ENCODE measurements around the gene PTPRN2. TPM values are rescaled to one million over a fixed set of nuclear protein-coding genes. Genes with fewer than 3 reads are reported as not detected.

Gene PTPRN2
- total RNA-seq, 1 donor from 2014 or later = 15.4 TPM

DNA sequence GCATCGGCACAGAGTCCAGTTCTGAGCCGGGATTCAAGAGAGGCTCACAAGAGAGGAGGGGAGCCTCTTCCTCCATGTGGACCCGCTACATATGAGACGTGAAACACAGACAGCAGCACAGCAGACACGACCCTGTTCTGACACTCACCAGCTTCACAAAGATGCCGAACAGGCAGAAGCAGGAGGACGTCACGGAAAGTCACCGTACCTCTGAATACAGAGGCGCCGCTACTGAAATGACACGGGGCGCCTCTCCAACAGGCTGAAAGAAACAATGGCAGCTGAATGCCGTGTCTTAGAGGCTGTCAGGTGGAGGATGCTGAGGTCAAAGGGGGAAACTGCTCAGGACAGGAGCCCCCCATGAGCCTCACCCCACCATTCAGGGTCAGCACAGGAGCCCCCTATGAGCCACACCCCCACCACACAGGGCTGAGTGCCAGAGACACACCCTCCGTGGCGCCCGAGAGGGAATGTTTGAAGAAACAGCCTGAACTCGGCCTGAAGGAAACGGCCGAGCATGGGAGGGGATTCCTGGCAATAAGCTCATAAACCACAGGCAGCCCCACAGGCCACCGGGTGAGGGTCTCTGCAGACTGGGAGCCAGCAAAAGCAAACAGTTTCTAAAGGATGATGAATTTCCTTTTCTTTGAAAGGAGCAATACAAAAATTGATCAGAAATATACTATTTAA is 510.3 kb downstream of the PTPRN2 start:
- H3K27me3 Mint-ChIP-seq = no peaks in the 10 kb centered on the region
- H3K36me3 Mint-ChIP-seq = no peaks in the 10 kb centered on the region
- DNase-seq (ENCODE audit: extremely low spot score, unreplicated experiment) = no peak
- H3K4me3 Mint-ChIP-seq = no peak overlapping the region
- no peaks in the 10 kb centered on the region for H3K9me3 Mint-ChIP-seq
- no peak overlapping the region for H3K27ac Mint-ChIP-seq
- TF ChIP-seq, protein P1, sequence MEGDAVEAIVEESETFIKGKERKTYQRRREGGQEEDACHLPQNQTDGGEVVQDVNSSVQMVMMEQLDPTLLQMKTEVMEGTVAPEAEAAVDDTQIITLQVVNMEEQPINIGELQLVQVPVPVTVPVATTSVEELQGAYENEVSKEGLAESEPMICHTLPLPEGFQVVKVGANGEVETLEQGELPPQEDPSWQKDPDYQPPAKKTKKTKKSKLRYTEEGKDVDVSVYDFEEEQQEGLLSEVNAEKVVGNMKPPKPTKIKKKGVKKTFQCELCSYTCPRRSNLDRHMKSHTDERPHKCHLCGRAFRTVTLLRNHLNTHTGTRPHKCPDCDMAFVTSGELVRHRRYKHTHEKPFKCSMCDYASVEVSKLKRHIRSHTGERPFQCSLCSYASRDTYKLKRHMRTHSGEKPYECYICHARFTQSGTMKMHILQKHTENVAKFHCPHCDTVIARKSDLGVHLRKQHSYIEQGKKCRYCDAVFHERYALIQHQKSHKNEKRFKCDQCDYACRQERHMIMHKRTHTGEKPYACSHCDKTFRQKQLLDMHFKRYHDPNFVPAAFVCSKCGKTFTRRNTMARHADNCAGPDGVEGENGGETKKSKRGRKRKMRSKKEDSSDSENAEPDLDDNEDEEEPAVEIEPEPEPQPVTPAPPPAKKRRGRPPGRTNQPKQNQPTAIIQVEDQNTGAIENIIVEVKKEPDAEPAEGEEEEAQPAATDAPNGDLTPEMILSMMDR (conservative IDR thresholded peaks at IDR 0.05) = no peak
- H3K4me1 Mint-ChIP-seq (ENCODE audit: unreplicated experiment) = no peaks in the 10 kb centered on the region

DNA sequence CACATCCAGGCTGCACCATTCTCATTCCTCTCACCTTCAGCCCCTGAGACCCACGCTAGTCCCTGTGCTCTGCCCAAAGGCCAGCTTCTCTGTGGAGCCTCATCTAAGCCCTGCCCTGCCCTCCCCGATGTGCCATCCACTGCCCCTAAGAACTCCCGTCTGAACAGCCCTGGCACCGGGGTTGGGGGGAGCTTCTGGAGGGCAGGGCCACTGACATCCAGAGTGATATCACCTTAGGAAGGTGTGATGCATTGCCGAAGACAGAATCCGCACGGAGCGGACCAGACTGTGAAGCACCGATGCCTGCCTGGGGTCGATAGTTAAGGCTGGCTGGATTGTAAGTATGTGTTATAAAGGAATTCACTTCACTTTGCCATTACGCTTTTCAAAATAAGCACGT is 511.0 kb downstream of the PTPRN2 start:
- TF ChIP-seq, protein P1 (conservative IDR thresholded peaks at IDR 0.05) = no peak
- DNase-seq (ENCODE audit: extremely low spot score, unreplicated experiment) = no peak
- Mint-ChIP-seq H3K4me1 (ENCODE audit: unreplicated experiment) (no peaks in the 10 kb centered on the region), H3K9me3 (no peaks in the 10 kb centered on the region), H3K36me3 (no peaks in the 10 kb centered on the region), H3K27me3 (no peaks in the 10 kb centered on the region), H3K4me3 (no peak overlapping the region), H3K27ac (no peak overlapping the region)

DNA sequence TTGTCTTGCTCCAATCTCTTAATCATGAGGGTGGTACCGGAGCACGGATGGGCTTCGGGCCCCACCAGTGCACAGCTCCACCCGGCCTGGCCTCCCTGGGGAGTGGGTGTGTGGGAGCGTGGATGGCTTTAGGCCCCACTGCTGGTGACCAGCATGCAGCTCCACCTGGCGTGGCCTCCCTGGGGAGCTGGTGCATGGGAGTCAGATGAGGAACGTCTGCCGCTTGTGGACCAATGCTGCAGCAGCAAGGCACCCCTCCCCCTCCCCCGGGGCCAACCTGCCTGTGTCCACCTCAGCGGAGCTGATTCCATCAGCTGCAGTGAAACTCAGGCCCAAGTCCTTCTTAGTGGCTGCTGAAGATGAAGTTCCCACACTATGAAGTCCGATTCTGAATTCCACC is 511.4 kb downstream of the PTPRN2 start:
- no peak overlapping the region for H3K4me3 Mint-ChIP-seq
- H3K27ac Mint-ChIP-seq = no peak overlapping the region
- H3K27me3 Mint-ChIP-seq = no peaks in the 10 kb centered on the region
- DNase-seq (ENCODE audit: extremely low spot score, unreplicated experiment) = no peak
- H3K9me3 Mint-ChIP-seq = no peaks in the 10 kb centered on the region
- TF ChIP-seq, protein P1 (conservative IDR thresholded peaks at IDR 0.05) = no peak
- H3K4me1 Mint-ChIP-seq (ENCODE audit: unreplicated experiment) = no peaks in the 10 kb centered on the region
- H3K36me3 Mint-ChIP-seq = no peaks in the 10 kb centered on the region

DNA sequence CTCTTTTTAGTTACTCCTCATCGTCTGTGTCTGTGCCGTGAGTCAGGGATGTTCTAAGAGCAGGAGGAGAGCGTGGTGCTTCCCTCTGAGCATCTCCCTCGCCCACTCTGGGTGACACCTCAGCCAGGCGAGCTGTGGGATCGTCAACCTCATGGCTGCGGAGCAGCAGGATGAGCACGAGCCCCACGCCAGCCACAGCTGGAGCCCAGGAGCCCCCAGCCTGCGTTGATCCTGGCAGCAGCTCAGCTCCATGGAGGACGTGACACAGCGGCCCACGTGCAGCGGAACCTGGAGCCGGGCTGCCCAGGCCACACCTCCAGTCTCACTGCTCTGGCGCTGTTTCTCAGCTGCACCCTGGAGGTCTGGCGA is 512.0 kb downstream of the PTPRN2 start:
- Mint-ChIP-seq H3K27me3 (no peaks in the 10 kb centered on the region), H3K4me1 (ENCODE audit: unreplicated experiment) (no peaks in the 10 kb centered on the region), H3K9me3 (no peaks in the 10 kb centered on the region), H3K4me3 (no peak overlapping the region), H3K36me3 (no peaks in the 10 kb centered on the region), H3K27ac (no peak overlapping the region)
- TF ChIP-seq, protein P1 (conservative IDR thresholded peaks at IDR 0.05) = no peak
- no peak for DNase-seq (ENCODE audit: extremely low spot score, unreplicated experiment)

DNA sequence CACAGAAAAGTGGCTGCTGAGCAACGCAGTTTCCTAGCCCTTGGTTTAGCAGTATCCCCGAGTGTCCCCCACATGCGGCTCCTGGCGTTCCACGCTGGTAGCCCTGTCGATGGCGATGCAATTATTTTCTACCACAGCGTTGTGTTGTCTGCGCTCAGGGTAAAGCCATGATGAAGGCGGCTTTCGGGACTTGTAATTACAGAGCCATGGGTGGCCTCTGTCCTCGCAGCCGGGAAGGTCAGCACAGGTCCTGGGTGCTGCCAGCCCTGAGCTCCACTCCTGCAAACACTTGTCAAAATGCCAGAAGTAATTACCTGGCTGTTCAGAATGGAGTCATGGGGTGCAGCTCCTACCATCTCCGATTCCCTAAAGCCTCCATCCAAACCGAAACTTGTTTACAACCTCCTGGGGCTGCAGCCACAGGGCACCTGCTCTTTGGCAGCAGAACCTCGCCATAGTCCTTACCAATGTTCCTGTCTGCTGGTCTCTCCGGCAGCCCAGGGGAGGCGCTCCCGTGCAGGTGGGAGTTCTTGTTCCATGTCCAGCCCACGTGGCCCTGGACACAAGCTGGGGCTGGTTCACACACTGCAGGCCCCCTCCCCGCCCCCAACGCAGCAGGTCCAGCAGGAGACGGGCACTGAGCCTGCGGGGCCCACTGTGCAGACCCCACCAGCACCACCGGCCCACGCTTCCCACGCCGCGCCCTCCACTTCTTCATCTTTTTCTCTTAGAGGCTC is 512.6 kb downstream of the PTPRN2 start:
- DNase-seq (ENCODE audit: extremely low spot score, unreplicated experiment) = no peak
- Mint-ChIP-seq H3K4me1 (ENCODE audit: unreplicated experiment) (no peaks in the 10 kb centered on the region), H3K36me3 (no peaks in the 10 kb centered on the region)

More for the DNA sequence above, 512.6 kb downstream of the PTPRN2 start:
- no peak overlapping the region for H3K27ac Mint-ChIP-seq
- TF ChIP-seq, protein P1 (conservative IDR thresholded peaks at IDR 0.05) = no peak
- no peaks in the 10 kb centered on the region for H3K27me3 Mint-ChIP-seq
- H3K9me3 Mint-ChIP-seq = no peaks in the 10 kb centered on the region
- H3K4me3 Mint-ChIP-seq = no peak overlapping the region

Measured in type B pancreatic cell (in vitro differentiated cells).